SH-SY5Y (cell line): Measurements from ENCODE around the gene ADTRP.

ENCODE experiments used
- GATA2 ChIP-seq: IDR thresholded peaks from 2 replicates; pipeline ENCODE4 v1.6.1; 2011; ENCODE audit warnings: mild to moderate bottlenecking, low read depth, low read length
- GATA3 ChIP-seq: IDR thresholded peaks from 2 replicates; pipeline ENCODE4 v1.6.1; 2011; ENCODE audit warnings: low read depth, mild to moderate bottlenecking, low read length, moderate library complexity

- TF ChIP-seq GATA2 = no peak
- TF ChIP-seq GATA3 = no peak
Measured at GRCh38 chr6:11683871-11684270, 94.7 kb downstream of the ADTRP start.
